DND-41 (cell line): Measurements from ENCODE around the gene HDAC7.

ENCODE experiments used
- CTCF ChIP-seq: IDR thresholded peaks from 2 replicates; pipeline ENCODE4 v1.5.1; 2012; ENCODE audit warnings: borderline replicate concordance, low read length, moderate library complexity, mild to moderate bottlenecking; ENCODE audit not compliant: poor library complexity, severe bottlenecking; ENCODE audit errors: extremely low read depth
- EZH2 ChIP-seq: IDR thresholded peaks from 3 replicates; pipeline ENCODE4 v1.6.1; 2012; ENCODE audit warnings: borderline replicate concordance, low read depth, mild to moderate bottlenecking, moderate library complexity, low read length, inconsistent platforms; ENCODE audit not compliant: severe bottlenecking

DNA sequence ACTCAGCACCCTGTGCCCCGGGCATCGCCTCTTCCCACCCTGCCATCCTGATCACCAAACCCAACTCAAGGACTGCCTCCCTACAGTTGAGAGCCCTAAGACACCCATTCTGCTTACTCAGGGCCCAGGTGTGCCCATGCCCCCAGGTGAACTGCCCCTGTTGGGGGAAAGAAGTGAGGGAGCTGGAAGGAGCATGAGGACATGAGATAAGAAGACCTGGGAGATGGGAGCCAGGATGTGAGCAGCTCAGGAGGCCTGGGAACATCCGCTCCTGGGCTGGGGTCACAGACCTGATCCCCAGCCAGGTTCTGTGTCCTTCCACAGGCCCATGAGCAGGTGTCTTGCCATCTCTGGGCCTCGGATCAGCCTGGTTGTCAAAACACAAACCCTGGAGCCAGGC lies 67.6 kb downstream of the HDAC7 start:
- TF ChIP-seq EZH2 = no peak
- TF ChIP-seq CTCF = no peak
